HepG2 (cell line): ENCODE measurements around the gene NR2C1.

Experiments used
- AGO1 ChIP-seq: fragments of 200-400 bp; formaldehyde crosslinking; IDR thresholded peaks from 2 replicates; pipeline ENCODE4 v1.6.1; 2017; ENCODE audit warnings: mild to moderate bottlenecking, low read depth, low read length, moderate library complexity; ENCODE audit not compliant: poor library complexity, severe bottlenecking
- CBX1 ChIP-seq: IDR thresholded peaks from one replicate; pipeline ENCODE4 v1.6.1; 2016; ENCODE audit warnings: antibody characterized with exemption, low read depth
- CTCF ChIP-seq: sonication (generic); formaldehyde crosslinking; IDR thresholded peaks from 2 replicates; pipeline ENCODE4 v1.5.0; 2020; ENCODE audit warnings: mild to moderate bottlenecking, missing genetic modification reagents, moderate library complexity
- POLR2A ChIP-seq, 2 experiments: IDR thresholded peaks; 2 replicates each; pipeline ENCODE4 v1.6.1; 2011; ENCODE audit warnings: low read depth in 2 of 2, low read length in 2 of 2, mild to moderate bottlenecking in 1 of 2, moderate library complexity in 1 of 2; ENCODE audit not compliant: insufficient read depth in 1 of 2
- TCF7 ChIP-seq: sonication (generic); IDR thresholded peaks from 2 replicates; pipeline ENCODE4 v1.6.1; 2016; ENCODE audit warnings: antibody characterized with exemption, low read depth
- ZBTB8A ChIP-seq: sonication (generic); formaldehyde crosslinking; IDR thresholded peaks from 2 replicates; pipeline ENCODE4 v1.4.0; 2020; ENCODE audit warnings: mild to moderate bottlenecking, low read depth, missing genetic modification reagents, borderline replicate concordance
- ZNF496 ChIP-seq: sonication (generic); formaldehyde crosslinking; IDR thresholded peaks from 2 replicates; pipeline ENCODE4 v1.8.1; 2023; ENCODE audit warnings: mild to moderate bottlenecking, moderate library complexity, missing genetic modification reagents; ENCODE audit not compliant: insufficient replicate concordance

GRCh38 chr12:95073698-95074520, 491 bp upstream of the NR2C1 start:
- TF ChIP-seq ZBTB8A (CRISPR knock-in tag) (no peak), POLR2A (IDR thresholded peaks at IDR 0.05; ENCODE audit: insufficient read depth in 1 of 2, low read depth in 2 of 2, low read length in 2 of 2) (0 out of 4 replicates have a peak, but pooled peaks of 1 of the 2 experiments have one; percentile 0), AGO1 (no peak), ZNF496 (CRISPR knock-in tag) (no peak), CBX1 (no peak), CTCF (CRISPR knock-in tag) (no peak), TCF7 (no peak)
